Fibroblast of the conjunctiva (primary cell): Measurements from ENCODE around the gene USP6NL.

Experiments used
- DNase-seq: peaks from one replicate; pipeline ENCODE4 v3.0.0-alpha.2; 2010; ENCODE audit warnings: low read depth

Gene USP6NL

DNA sequence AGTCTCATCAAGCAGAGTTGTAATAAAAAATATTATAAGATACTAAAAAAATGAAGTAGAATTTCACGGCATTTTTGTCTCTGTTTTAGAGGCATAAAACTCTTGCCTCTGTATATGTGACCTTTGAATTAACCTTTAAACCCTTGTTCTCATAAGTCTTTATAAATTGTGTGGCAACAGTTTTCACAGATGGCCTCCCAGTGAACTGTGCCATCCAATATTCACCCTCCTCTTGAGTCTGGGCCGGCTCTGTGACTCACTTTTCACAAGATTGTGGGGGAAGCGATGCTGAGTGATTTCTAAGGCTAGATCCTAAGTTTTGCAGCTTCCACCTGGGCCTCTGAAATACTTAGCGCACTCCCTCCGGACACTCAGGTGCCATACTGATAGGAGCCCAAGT, 4.6 kb upstream of the USP6NL start:
- no peak for DNase-seq

DNA sequence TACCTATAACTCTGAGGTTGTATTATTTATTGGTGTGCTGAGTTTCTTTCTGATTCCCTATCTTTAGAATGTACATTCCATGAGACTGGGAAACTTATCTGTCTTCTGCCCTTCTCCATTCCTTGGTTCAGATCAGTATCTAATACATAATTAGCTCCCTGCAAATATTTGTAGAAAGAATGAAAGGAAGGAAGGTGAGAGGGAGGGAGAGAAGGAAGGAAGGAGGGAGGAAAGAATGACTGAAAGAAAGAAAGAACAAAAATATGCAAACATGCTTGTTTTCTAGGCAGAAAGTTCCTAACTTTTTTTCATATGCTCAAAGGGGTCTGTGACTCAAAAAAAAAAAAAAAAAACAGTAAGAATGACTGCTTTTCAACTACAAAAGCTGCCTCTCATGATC, 3.9 kb upstream of the USP6NL start:
- DNase-seq: no peak

DNA sequence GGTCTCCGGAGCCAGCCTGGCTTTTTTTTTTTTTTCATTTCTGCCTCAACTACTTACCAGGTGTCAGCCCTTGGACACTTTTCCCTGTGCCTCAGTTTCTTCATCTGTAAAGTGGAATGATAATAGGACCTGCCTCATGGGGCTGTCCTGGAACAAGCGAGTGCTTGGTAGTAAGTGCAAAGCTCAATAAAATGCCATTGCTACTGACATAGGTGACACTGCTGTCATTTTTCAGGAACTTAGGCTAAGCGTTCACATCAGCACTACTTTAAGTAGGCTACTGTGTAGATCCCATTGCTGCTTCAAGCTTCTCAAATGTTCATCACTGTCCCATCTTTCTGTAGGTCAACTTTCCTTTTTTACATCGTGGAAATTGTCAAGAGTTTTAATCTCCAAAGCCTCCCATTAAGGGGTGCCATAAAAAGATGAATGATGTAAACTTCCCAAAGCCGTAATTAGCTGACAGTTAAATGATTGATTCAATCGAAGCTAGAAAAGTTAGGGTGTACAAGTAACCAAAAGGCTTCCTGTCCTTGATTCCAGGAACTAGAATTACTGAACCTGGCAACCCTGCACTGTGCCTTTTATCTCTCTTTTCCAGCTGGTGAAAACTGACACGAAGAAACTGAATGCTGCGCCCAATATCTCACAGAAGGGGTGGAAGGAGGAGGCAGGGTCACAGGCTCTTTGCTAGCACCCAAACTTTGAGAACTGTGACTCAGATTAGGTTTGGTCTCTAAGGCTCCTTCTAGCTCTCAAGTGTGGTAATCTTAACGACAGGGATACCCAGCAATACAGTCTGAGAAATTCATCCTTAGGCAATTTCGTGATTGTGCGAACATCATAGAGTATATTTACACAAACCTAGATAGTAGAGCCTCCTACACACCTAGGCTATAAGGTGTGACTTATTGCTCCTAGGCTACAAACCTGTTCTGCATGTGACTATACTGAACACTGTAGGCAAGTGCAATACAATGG, 861 bp upstream of the USP6NL start:
- DNase-seq: no peak

DNA sequence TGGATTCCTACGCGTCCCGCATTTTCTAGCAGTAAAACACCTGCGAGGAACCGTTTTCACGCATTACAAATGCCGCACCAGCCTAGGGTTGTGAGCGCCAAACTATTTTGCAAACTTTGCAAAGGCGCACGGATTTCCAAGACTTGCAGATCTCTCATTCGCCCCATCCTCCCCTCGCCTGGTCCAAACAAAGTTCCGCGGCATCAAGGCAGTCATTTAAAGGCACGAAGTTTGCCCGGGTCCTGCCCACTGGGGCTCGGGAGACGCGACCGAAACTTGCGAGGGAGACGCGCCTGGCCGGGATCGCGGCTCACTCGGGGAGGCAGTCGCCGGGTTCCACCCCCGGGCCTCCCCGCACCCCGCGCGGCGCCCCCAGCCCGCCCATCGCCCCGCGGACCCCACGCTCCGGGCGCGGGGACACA, 613 bp downstream of the USP6NL start:
- DNase-seq: peak; percentile 14

DNA sequence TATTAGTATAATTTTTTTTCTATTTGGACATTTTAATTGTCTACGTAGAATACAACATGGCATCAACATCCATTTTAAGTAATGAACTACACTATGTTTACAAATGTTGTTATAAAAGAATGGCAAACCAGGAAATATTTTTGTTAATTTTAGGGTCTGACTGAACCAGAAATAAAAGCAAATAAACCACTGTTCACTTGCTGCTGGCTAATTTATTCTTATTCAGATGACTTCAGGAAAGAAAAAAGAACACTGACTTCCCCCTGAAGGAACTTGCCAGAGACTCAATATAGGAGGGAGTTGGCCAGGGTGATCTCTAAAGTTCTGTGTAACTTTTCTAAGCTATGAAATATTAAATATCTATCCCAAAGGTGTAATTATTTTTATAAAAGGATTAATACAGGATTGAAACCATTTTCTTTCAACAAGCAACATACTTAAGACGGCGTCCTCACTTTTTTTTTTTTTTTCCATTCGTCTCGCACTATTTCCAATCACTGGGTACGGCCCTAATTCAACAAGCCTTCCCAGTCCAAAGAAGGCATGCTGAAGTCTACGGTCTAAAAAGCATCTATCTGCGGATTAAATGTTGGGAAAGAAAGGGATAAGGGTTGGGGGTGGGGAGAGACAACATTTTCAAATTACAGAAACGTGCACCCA, 1.2 kb downstream of the USP6NL start:
- no peak for DNase-seq

DNA sequence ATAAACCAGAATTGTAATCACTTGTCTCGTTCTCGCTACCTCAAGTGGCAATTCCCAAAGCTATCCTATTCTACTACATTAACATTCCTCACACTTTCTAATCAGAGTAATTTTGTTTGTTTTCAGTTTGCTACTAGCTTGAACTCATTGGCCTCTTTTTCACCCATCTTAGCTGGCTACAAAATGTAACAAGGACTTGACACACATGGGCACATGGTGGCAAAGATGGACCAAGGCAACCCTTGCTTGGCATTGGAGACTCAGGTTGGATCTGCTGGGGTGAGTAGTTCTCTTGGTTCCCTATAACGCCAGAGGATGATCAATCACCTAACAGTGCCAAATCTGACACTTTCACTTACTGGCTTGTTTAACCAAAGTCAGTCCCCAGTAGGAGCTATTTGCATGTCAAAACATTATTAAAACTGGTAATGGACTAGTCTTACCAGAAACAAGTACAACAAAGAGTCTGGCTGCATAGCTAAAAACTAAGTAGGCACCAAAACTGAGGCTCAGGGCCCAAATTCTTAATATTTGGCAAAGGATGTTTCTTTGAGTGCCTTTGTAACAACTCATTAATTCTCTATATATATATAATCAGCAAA, 1.9 kb downstream of the USP6NL start:
- no peak for DNase-seq

DNA sequence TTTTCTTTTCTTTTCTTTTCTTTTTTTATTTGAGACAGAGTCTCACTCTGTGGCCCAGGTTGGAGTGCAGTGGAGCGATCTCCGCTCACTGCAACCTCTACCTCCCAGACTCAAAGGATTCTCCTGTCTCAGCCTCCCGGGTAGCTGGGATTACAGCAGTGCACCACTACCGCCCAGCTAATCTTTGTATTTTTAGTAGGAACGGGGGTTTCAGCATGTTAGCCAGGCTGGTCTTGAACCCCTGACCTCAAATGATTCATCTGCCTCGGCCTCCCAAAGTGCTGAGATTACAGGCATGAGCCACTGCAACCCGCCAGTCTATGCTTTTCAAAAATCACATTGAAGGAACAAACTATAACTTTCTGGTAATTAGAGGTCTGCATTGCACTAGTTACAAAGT, 2.4 kb downstream of the USP6NL start:
- DNase-seq: no peak

DNA sequence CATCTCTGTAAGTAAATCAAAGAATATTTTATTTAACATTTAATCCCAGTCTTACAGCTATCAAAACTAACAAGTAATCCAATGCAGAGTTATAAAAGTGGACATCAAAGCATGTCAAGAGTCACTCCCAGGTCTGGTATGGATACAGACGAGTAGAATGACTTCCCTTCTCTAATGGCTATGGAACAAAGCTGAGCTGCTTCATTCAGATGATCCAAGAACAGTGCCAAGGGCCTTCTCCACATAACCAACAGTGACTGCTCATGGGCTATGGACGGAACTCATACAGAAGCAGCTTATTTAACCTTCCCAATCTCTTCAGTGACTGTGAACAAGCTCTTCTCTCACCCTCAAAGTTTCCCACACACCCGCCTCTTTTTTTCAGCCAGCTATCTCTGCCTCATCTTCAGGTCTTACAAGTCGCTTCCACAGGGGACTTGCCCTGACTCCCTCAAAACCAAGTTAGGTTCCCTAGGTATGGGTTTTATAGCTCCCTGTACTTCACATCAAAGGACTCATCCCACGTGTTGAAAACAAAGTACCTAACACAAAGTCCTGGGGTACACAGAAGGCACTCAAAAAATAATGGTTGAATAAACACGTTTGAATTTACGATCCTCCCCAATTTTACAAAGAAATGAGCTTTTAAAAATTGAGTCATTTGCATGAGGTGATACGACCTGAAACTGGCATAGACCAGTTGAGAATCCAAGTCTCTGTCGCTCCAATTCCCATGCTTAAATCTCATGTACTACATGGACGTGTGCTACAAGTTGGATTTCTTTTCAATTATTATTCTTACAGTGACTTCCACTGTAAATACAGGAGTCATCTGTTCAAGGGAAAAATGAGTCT, 3.1 kb downstream of the USP6NL start:
- no peak for DNase-seq

DNA sequence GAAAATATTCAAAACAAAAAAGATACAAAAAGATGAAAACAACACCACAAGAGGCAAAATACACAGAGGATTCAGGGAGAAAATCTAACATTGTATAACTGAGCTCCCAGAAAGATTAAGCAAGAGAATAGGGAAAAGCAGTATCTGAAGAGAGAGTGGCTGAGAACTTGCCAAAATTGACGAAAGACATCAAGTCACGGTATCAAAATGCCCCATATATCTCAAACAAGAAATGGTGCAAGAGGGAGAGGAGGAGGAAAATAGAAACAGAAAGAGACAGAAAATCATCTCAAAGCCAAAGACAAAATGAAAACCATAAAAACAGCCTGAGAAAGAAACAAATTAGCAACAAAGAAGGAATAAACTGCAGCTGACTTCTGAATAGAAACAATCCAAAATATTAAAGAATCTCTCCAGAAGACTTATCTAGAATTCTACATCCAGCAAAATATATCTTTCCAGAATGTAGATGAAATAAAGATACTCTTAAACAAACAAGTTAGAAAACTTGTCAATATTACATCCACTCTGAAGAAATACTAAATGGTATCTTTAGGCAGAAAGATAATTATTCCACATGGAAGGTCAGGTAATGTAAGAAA, 5.5 kb downstream of the USP6NL start:
- DNase-seq: no peak

DNA sequence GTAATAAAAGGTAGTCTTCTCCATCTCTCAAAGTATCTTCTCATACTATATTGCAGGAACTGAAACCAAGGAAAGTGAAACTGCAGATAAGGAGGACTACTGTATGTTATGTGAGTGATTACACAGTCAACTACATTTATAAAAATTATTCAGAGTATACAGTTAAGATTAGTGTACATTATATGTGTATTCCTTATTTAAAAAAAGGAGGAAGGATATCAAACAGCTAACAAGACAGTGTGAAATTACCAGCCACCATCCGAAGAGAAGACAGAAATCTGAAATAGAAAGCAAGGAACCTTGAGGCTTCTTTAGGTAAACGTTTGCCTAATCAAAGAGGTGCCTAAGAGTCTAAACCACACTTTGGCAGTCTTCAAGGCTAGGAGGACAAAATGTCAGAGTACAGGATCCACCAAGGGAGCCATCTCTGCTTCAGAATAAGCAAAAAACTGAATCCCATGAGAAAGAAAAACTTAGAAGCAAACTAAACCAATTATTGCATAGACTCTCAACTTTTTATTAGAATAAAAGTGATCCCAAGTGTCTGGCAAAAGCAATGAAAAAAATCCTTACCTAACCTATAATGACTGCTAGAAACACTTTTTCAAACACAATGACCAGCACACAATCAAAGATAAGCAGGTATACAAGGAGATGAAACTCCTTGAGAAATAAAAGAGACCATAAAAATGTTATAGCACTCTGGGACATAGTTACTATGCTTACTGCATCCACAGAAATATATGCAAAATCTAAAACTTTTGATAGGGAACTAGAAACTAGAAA, 6.4 kb downstream of the USP6NL start:
- DNase-seq: no peak

DNA sequence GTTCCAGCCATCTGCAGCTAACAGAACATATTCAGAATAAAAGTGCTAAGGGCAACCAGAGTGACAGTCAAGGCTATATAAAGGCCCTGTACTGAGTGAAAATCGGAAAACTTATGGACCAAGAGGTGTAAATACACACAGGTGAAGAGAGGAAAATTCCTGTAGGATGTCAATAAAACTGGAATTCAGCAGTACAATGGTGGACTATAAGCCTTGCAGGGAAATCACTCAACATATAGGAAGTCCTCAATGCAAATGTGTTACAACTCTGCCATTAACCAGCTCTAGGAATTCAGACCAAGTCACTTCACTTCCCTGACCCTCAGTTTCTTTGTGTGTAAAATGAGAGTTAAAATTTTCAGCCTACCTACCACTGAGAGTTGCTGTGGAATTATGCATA, 7.7 kb downstream of the USP6NL start:
- DNase-seq: no peak

DNA sequence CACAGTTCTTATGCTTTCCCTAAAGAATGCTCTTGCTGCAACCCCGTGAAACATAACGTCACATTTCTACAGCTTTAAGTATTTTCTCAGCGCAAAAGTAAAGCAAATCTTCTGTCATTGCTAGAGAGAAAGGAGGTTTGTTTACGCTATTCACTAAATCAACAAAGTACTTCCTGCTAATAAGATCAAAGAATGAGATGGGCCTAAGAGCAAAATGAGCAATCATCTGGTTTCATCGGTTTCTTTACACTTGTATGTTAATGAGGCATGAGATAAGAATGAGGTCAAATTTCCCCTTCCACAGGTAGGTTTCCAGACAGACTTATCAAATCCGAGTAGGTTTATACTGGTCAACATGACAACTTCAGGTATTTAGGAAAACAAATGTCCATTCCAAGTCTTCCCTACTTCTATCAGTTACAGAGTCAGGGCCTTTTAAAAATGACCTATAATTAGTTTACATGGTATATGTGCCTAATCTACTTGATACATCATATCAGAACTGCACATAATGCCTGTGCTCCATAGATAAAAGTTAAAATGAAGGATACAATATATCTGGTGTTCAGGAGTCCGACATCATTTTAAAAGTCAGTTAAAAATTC, 8.4 kb downstream of the USP6NL start:
- DNase-seq: no peak

DNA sequence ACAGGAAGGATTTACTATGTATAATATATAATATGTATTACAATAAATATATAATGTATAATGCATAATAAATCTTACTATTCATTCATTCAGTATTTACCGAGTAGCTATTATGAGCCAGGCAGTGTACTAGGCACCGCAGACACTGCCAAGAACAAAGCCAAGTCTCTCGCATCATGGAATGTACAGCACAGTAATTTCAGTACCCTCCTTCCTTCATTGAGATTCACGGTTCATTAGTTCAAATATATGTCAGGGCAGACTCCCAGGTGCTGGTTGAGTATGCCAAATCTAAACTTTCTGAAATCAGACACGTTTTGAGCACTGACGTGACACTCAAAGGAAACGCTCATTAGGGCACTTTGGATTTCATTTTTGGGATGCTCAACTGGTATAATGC, 9.1 kb downstream of the USP6NL start:
- no peak for DNase-seq

DNA sequence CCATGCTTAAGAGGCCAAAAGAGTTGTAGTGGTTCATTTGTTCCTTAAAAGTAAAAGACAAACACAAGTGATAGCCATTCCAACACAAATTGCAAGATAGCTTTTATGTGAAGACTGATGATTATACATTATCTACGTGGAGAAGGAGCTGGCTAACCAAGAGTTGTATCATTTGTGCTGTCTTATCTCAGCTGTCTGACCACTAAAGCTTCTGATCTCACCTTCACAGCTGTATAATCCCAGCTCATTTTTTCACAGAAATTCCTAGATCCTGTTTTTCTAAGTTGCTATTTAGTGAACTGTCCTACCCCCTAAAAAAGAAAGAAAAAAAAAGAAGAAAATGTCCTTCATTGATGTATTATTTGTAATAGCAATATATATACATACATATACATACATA, 9.8 kb downstream of the USP6NL start:
- no peak for DNase-seq

DNA sequence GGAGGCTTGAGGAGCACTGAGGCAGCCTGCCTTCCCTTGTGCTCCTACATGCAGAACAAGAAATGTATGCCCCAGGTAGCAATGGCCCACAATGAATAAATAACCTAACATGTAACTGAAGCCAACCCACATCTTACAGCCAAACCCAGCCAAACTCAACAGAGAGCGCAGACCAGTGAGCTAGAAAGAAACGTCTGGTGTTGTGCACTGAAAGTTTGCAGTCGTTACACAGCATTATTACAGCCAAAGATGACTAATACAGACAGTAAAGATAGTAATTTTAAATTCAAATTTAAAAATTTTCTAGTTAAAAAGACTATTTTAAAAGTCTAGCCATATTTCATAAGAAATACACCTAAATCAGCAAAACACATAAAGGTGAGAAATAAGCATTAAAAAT, 11.2 kb downstream of the USP6NL start:
- no peak for DNase-seq

DNA sequence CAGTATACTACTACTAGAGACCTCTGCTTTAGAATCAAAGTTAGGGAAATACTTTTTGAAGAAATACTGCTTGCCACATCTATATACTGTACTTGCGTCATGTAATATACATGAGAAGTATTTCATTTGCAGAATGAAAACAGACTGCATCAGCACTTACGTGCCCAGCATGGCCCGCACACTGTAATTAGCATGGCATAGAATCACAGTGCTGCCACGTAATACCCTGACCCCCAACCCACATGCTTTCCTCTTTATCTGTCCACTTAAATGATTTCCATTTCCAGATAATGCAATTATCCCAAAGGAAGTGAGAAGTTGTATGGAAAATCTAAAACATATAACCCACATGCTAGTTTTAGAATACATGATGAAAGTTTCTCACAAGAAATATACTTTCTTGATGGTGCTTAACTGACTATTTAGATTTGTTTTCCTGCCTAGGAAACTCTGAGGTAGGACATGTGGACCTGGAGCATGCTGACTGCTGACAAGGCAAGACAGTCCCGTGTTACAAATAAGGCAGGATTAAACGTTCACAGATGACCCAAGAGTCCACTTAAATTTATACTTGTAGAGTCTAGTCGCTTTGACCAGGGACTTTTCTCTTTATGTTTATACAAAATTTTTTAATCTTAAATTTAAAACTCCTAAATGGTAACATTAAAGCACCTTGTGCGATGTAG, 12.6 kb downstream of the USP6NL start:
- DNase-seq: no peak

DNA sequence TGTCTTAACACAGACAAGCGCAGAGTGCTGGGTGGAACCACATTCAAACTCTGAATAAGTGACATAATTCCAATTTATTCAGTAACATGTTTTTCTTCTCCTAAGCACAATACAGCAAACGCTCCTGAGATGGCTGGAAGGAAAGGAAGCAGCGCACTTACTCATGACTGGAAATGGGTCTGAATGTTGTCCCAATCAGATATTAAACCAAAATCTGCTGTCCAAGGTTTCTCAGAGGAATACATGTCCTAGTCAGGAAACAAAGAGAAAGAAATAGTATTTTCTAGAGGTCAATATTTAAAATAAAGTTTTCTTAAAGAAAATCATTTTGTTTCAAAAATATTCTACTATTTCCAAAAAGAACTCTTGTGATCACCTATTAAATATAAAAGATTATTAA, 14.0 kb downstream of the USP6NL start:
- no peak for DNase-seq

DNA sequence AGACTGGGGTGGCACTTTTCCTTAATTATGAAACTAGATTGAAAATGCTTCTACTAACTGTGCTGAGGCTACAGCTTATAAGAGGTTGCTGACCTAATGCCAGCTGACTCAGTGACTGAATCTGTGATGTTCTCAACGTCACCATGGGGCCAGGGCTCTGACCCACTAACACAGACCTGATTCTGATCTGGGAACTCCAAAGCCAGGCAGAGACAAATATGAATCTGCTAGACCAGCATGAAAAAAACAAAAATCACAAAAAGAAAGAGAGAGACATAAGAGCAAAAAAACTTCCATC, 16.1 kb downstream of the USP6NL start:
- DNase-seq: no peak

DNA sequence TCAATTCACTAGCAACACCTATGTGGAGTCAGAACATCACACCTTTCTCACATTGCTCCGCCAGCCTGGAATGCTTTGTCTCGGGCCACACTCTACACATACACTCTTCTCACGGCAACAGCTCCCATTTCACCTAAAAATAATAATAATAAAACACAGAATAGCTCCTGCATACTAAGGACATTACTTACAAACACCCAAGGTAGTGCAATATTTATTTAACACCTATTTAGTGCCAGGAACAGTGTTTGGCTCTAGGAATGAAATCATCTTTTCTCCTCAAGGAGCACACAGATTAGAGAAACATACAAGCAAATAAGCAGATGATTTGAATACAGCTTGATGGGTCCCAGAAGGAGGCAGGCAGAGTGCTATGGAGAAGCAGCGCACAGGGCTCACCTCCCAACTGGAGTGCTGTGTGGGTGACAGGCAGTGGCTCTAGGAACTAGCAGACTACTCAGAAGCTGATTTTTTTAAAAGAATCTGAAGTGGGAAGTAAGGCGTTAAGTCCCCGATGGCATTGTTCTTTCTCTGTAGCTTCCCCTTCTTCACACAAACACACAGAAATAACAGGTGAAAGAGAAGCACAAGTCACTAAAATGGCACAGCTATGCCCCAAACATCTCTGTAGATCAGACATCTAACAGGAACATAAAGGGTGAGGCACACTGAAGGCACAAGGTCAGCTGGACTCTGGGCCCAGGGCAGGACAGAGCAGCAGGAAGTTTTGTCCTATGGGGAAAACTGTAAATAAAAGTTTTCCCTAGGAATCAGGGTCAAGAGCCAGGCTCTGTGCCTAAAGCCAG, 16.7 kb downstream of the USP6NL start:
- DNase-seq: no peak
